Measurements from ENCODE around the gene RBFOX2. TPM values are rescaled to one million over a fixed set of nuclear protein-coding genes. Genes with fewer than 3 reads are reported as not detected.

The RBFOX2 gene
- total and polyA plus RNA-seq, 2 donors (not counting 3 experiments of a cell fraction or from before 2014, with no cell fraction given), result 125 to 142 TPM

- dilution Hi-C loops (cut with MboI; ENCODE audit: extremely low pct_ligation_motif_present, low sequenced_read_pairs), result no loop called here
- Histone ChIP-seq H3K27ac (ENCODE audit: insufficient read depth, low read depth, low read length) (no peak overlapping the region), H3K9ac (replicated peaks; ENCODE audit: extremely low read depth, insufficient read depth, low read length) (no peak overlapping the region), H3K4me1 (ENCODE audit: control insufficient read depth, extremely low read depth, insufficient read depth, low read length) (no peaks in the 10 kb centered on the region), H3K4me2 (ENCODE audit: insufficient read depth, low read length) (no peak overlapping the region), H3K4me3 (replicated peaks in 1 of 3; ENCODE audit: insufficient read depth in 1 of 3, low read depth in 1 of 3, low read length in 3 of 3) (no peak overlapping the region), H3K79me2 (ENCODE audit: control insufficient read depth, insufficient read depth, low read length) (peaks cover 12% of the 10 kb centered on the region), H3K36me3 (ENCODE audit: control insufficient read depth in 2 of 2, extremely low read depth in 1 of 2, insufficient read depth in 2 of 2, low read length in 2 of 2) (no peaks in the 10 kb centered on the region), H3K27me3 (ENCODE audit: control insufficient read depth in 2 of 2, insufficient read depth in 2 of 2, low read length in 2 of 2) (no peaks in the 10 kb centered on the region), H4K20me1 (replicated peaks; ENCODE audit: control insufficient read depth, extremely low read depth, insufficient read depth, low read length) (no peaks in the 10 kb centered on the region), H2AFZ (ENCODE audit: low read depth, low read length) (no peak overlapping the region), H3K9me3 (replicated peaks; ENCODE audit: control insufficient read depth, insufficient read depth, low read length) (no peaks in the 10 kb centered on the region), H3K9me1 (replicated peaks; ENCODE audit: control insufficient read depth, extremely low read depth, insufficient read depth, low read length) (no peaks in the 10 kb centered on the region)
- no peak for TF ChIP-seq POLR2A (IDR thresholded peaks at IDR 0.05; ENCODE audit: low read depth, low read length)
- no peak for TF ChIP-seq MAX (IDR thresholded peaks at IDR 0.05; ENCODE audit: insufficient read depth, insufficient read length)
- no peak for TF ChIP-seq JUN (IDR thresholded peaks at IDR 0.05; ENCODE audit: borderline replicate concordance, insufficient read depth, insufficient read length, low read depth)
- no peak for TF ChIP-seq EZH2 (IDR thresholded peaks at IDR 0.05; ENCODE audit: borderline replicate concordance, low read depth, low read length, severe bottlenecking)
- TF ChIP-seq MYC (IDR thresholded peaks at IDR 0.05; ENCODE audit: low read depth, low read length), result no peak
- TF ChIP-seq, protein P1, sequence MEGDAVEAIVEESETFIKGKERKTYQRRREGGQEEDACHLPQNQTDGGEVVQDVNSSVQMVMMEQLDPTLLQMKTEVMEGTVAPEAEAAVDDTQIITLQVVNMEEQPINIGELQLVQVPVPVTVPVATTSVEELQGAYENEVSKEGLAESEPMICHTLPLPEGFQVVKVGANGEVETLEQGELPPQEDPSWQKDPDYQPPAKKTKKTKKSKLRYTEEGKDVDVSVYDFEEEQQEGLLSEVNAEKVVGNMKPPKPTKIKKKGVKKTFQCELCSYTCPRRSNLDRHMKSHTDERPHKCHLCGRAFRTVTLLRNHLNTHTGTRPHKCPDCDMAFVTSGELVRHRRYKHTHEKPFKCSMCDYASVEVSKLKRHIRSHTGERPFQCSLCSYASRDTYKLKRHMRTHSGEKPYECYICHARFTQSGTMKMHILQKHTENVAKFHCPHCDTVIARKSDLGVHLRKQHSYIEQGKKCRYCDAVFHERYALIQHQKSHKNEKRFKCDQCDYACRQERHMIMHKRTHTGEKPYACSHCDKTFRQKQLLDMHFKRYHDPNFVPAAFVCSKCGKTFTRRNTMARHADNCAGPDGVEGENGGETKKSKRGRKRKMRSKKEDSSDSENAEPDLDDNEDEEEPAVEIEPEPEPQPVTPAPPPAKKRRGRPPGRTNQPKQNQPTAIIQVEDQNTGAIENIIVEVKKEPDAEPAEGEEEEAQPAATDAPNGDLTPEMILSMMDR (IDR thresholded peaks at IDR 0.05; ENCODE audit: extremely low read depth in 1 of 2, insufficient read depth in 1 of 2, low read depth in 1 of 2, low read length in 2 of 2), result no peak
- TF ChIP-seq GATA2 (IDR thresholded peaks at IDR 0.05; ENCODE audit: insufficient read depth, insufficient read length, low read depth, low read length), result no peak
- TF ChIP-seq FOS (IDR thresholded peaks at IDR 0.05; ENCODE audit: borderline replicate concordance, insufficient read depth, low read length), result no peak
- no peak for TF ChIP-seq POLR2AphosphoS5 (IDR thresholded peaks at IDR 0.05; ENCODE audit: insufficient read depth, low read depth, low read length)
- POLR2A ChIA-PET, result no interaction called here
- CTCF ChIA-PET, result interaction anchor here (0.6 to 1.8 kb wide), 4 partner anchors 14 to 121 kb away, joined by 3 to 7 read pairs (median 4); no protein-coding TSS in a partner anchor
- FAIRE-seq (peak; percentile 57), DNase-seq (ENCODE audit: low read depth, low spot score) (no peak)
- no TSS peak for BruUV-seq (replicated peaks)
- intact Hi-C loops (cut with micrococcal nuclease), result no loop called here
Measured at GRCh38 chr22:35944458-35944857, 84.2 kb downstream of the RBFOX2 start.
